GM12875 (cell line): Measurements from ENCODE around the gene PLA2G4C.

Source experiments
- H3K4me3 ChIP-seq: one replicate; pipeline ENCODE4 v1.5.1; 2011; ENCODE audit warnings: low read depth, low read length, control low read depth
- CTCF ChIP-seq: IDR thresholded peaks from 2 replicates; pipeline ENCODE4 v1.5.1; 2011; ENCODE audit warnings: low read depth, mild to moderate bottlenecking, control low read depth, inconsistent platforms, low read length, moderate library complexity, borderline replicate concordance; ENCODE audit not compliant: insufficient read depth

PLA2G4C gene

GRCh38 chr19:48053856-48054255 lies 56.8 kb downstream of the PLA2G4C start:
- H3K4me3 ChIP-seq, result no peak overlapping the region
- no peak for TF ChIP-seq CTCF

- TF ChIP-seq CTCF, result no peak
- H3K4me3 ChIP-seq, result no peak overlapping the region
Observed at GRCh38 chr19:48053076-48053475, 57.5 kb downstream of the PLA2G4C start.

GRCh38 chr19:48051335-48052033 lies 59.1 kb downstream of the PLA2G4C start:
- TF ChIP-seq CTCF, result no peak
- no peak overlapping the region for H3K4me3 ChIP-seq

- TF ChIP-seq CTCF, result no peak
- H3K4me3 ChIP-seq, result no peak overlapping the region
Observed at GRCh38 chr19:48044561-48044960, 66.1 kb downstream of the PLA2G4C start.

GRCh38 chr19:48043675-48044258 lies 66.8 kb downstream of the PLA2G4C start, which contains the start of gene CABP5:
Gene CABP5 (minus strand): TSS chr19:48044079. CDS start chr19:48043922, 157 bp downstream.
- no peak for TF ChIP-seq CTCF
- no peak within 1 kb of the TSS for H3K4me3 ChIP-seq

GRCh38 chr19:48041877-48042580 lies 68.6 kb downstream of the PLA2G4C start:
- TF ChIP-seq CTCF, result no peak
- no peak overlapping the region for H3K4me3 ChIP-seq
